ENCODE measurements around the gene UBTF.

DNA sequence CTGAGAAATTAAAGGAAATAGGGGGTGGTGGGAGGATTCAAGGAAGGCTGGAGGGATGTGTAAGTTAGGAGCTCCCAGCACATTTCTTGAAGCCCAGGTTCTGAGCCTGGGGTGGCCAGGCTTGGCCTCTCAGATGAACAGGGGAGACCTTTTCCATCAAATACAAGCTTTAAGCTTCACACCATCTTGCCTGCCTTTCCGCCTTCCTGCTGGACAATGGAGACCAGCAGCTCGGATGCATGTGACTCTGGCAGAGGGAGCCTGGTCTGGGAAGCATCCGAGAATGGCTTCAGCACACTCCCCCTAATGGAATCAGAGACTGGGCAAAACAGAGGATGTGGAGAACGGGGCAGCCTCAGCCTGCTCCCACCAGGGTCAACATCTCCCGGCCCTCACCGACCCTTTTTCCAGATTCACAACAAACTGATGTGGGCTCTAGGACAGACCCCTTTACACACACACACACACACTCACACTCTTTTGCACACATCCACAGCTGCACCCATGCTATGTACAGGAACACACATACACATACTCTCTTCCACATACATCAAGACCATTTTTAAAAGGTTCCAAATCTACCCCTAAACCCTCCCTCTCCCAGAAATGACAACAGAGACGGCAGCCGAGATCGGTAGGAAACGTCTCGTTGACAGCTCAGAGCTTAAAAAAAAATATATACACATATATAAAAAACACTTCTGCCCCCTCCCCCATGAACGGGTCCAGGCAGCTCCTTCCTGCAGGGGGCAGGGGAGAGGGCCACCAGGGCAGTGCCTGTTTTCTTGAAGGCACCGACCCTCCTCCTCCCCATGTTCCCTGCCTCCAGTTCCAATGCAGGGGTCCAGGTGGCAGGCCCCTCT, 13.3 kb downstream of the UBTF start:
- TF ChIP-seq, protein P1, sequence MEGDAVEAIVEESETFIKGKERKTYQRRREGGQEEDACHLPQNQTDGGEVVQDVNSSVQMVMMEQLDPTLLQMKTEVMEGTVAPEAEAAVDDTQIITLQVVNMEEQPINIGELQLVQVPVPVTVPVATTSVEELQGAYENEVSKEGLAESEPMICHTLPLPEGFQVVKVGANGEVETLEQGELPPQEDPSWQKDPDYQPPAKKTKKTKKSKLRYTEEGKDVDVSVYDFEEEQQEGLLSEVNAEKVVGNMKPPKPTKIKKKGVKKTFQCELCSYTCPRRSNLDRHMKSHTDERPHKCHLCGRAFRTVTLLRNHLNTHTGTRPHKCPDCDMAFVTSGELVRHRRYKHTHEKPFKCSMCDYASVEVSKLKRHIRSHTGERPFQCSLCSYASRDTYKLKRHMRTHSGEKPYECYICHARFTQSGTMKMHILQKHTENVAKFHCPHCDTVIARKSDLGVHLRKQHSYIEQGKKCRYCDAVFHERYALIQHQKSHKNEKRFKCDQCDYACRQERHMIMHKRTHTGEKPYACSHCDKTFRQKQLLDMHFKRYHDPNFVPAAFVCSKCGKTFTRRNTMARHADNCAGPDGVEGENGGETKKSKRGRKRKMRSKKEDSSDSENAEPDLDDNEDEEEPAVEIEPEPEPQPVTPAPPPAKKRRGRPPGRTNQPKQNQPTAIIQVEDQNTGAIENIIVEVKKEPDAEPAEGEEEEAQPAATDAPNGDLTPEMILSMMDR (IDR thresholded peaks at IDR 0.05): no peak
- no peak for TF ChIP-seq POLR2A (IDR thresholded peaks at IDR 0.05)
